Measurements from ENCODE around the gene TMOD2.

- TF ChIP-seq CTCF (IDR thresholded peaks at IDR 0.05 in 4 of 5, conservative IDR thresholded peaks at IDR 0.05 in 1 of 5) (no peak), POLR2A (IDR thresholded peaks at IDR 0.05) (no peak)
Measured at GRCh38 chr15:51825698-51826097, 74.3 kb downstream of the TMOD2 start.
